PFSK-1 (cell line): Measurements from ENCODE around the gene PANK3.

Experiments
- FOXP2 ChIP-seq: optimal IDR thresholded peaks from 2 replicates; pipeline ENCODE3; 2011; ENCODE audit warnings: borderline replicate concordance, control low read depth, inconsistent platforms; ENCODE audit not compliant: insufficient read depth; ENCODE audit errors: extremely low read length, extremely low read depth
- POLR2AphosphoS5 ChIP-seq: IDR thresholded peaks from 2 replicates; pipeline ENCODE4 v1.6.1; 2012; ENCODE audit warnings: low read depth, mild to moderate bottlenecking, control low read depth, low read length, moderate library complexity
- SIN3A ChIP-seq: IDR thresholded peaks from 2 replicates; pipeline ENCODE4 v1.6.1; 2012; ENCODE audit warnings: mild to moderate bottlenecking, low read length, moderate library complexity, borderline replicate concordance; ENCODE audit not compliant: insufficient read depth
- TAF1 ChIP-seq: IDR thresholded peaks from 2 replicates; pipeline ENCODE4 v1.6.1; 2012; ENCODE audit warnings: low read length, control low read depth, borderline replicate concordance; ENCODE audit not compliant: insufficient read depth
- TF ChIP-seq, protein P1 (sequence below), 2 experiments: IDR thresholded peaks; 2 replicates each; pipeline versions ENCODE4 v1.6.1 to v1.8.0; 2011 to 2012; ENCODE audit warnings: low read depth in 2 of 2, low read length in 2 of 2, control low read depth in 1 of 2, inconsistent platforms in 1 of 2, mild to moderate bottlenecking in 1 of 2, moderate library complexity in 1 of 2; ENCODE audit not compliant: insufficient read depth in 1 of 2

DNA sequence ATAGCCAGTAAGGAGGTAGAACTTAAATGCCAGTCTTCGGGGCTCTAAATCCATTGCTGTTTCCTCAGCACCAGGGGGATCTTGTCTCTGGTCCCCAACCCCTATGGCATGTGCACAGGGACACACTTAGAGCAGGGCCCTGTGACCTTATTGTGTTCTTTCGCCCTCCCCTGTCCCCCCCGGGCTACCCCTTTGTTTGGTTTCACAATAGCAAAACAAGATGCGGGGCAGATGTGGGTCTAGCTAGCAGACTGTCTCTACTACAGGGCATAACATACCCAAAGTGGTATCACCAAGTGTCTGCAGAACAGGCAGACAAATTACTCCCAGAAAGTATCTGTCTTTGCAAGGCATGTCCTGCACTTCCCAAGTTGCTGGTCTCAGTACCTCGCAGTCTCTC is 48.0 kb downstream of the PANK3 start:
- no peak for TF ChIP-seq POLR2AphosphoS5
- TF ChIP-seq, protein P1, sequence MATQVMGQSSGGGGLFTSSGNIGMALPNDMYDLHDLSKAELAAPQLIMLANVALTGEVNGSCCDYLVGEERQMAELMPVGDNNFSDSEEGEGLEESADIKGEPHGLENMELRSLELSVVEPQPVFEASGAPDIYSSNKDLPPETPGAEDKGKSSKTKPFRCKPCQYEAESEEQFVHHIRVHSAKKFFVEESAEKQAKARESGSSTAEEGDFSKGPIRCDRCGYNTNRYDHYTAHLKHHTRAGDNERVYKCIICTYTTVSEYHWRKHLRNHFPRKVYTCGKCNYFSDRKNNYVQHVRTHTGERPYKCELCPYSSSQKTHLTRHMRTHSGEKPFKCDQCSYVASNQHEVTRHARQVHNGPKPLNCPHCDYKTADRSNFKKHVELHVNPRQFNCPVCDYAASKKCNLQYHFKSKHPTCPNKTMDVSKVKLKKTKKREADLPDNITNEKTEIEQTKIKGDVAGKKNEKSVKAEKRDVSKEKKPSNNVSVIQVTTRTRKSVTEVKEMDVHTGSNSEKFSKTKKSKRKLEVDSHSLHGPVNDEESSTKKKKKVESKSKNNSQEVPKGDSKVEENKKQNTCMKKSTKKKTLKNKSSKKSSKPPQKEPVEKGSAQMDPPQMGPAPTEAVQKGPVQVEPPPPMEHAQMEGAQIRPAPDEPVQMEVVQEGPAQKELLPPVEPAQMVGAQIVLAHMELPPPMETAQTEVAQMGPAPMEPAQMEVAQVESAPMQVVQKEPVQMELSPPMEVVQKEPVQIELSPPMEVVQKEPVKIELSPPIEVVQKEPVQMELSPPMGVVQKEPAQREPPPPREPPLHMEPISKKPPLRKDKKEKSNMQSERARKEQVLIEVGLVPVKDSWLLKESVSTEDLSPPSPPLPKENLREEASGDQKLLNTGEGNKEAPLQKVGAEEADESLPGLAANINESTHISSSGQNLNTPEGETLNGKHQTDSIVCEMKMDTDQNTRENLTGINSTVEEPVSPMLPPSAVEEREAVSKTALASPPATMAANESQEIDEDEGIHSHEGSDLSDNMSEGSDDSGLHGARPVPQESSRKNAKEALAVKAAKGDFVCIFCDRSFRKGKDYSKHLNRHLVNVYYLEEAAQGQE (IDR thresholded peaks at IDR 0.05; ENCODE audit: insufficient read depth in 1 of 2, low read depth in 2 of 2, low read length in 2 of 2): no peak
- no peak for TF ChIP-seq TAF1
- no peak for TF ChIP-seq SIN3A
- TF ChIP-seq FOXP2: no peak
